Uterus (tissue), 4 donors: ENCODE measurements around the gene ST3GAL6. TPM values are rescaled to one million over a fixed set of nuclear protein-coding genes. Genes with fewer than 3 reads are reported as not detected.

Experiments
- DNase-seq, 2 donors: peaks; one replicate each; pipeline ENCODE4 v3.0.0-alpha.2; 2019 to 2020
- H3K27ac ChIP-seq, 2 donors: fragments of 200-600 bp; sonication (generic); 1 replicate in 1 of 2; 2 replicates in 1 of 2; pipeline ENCODE4 v1.5.1; 2016 to 2018
- H3K27me3 ChIP-seq, 2 donors: fragments of 200-600 bp; sonication (generic); one replicate each; pipeline ENCODE4 v1.5.1; 2018 to 2019; ENCODE audit warnings: control low read depth in 1 of 2
- H3K36me3 ChIP-seq, 2 donors: fragments of 200-600 bp; sonication (generic); one replicate each; pipeline ENCODE4 v1.5.1; 2019; ENCODE audit warnings: control low read depth in 1 of 2
- H3K4me1 ChIP-seq, 2 donors: fragments of 200-600 bp; sonication (generic); one replicate each; pipeline ENCODE4 v1.5.1; 2018 to 2019; ENCODE audit warnings: control low read depth in 1 of 2
- H3K4me3 ChIP-seq, 2 donors: fragments of 200-600 bp; sonication (generic); 1 replicate in 1 of 2; 2 replicates in 1 of 2; pipeline ENCODE4 v1.5.1; 2018 to 2019; ENCODE audit warnings: mild to moderate bottlenecking in 1 of 2
- H3K9me3 ChIP-seq, 2 donors: fragments of 200-600 bp; sonication (generic); one replicate each; pipeline ENCODE4 v1.5.1; 2019; ENCODE audit warnings: control low read depth in 1 of 2
- CTCF ChIP-seq, 4 experiments: fragments of 200-600 bp in 2 of 4; fragments of 450-650 bp in 2 of 4; sonication (generic) in 2 of 4; IDR thresholded peaks; one replicate each; pipeline ENCODE4 v1.5.1; 2016 to 2019; ENCODE audit warnings: antibody characterized with exemption in 4 of 4, mild to moderate bottlenecking in 2 of 4, moderate library complexity in 1 of 4
- POLR2A ChIP-seq, 2 donors: fragments of 450-650 bp; IDR thresholded peaks; one replicate each; pipeline ENCODE4 v1.6.1; 2016; ENCODE audit warnings: antibody characterized with exemption in 2 of 2, mild to moderate bottlenecking in 1 of 2, moderate library complexity in 1 of 2
- intact Hi-C: fragments of 100-400 bp; cut with DNase I; formaldehyde crosslinking; loops from one replicate; pipeline ENCODE4 v1.15.1; 2023; ENCODE audit warnings: low total_unique reads
- total RNA-seq, 4 donors: library from RNA; depleted of rRNA in 3 of 4; stranded (reverse); fragments of >200 nt in 3 of 4; gene quantifications; one replicate each; pipeline versions ENCODE4 v1.1.0 to v1.2.4, GENCODE V29; 2014 to 2023
- donor health status: DM: yes; HTN: yes; CAD: no.

The ST3GAL6 gene
- total RNA-seq, 4 donors from 2014 or later: 1.8 to 14.9 (median 9.6) TPM

- no peaks in the 10 kb centered on the region for H3K4me1 ChIP-seq
- H3K9me3 ChIP-seq: no peaks in the 10 kb centered on the region
- no peak for TF ChIP-seq POLR2A (IDR thresholded peaks at IDR 0.05)
- no peak for TF ChIP-seq CTCF (IDR thresholded peaks at IDR 0.05)
- no peaks in the 10 kb centered on the region for H3K36me3 ChIP-seq
- DNase-seq: no peak
- no peaks in the 10 kb centered on the region for H3K27me3 ChIP-seq
- H3K27ac ChIP-seq: no peak overlapping the region
- intact Hi-C loops: no loop called here
- H3K4me3 ChIP-seq: no peak overlapping the region
These were observed 40.8 kb upstream of the ST3GAL6 start for GRCh38 chr3:98722389-98722788.

- no peaks in the 10 kb centered on the region for H3K9me3 ChIP-seq
- intact Hi-C loops: no loop called here
- no peaks in the 10 kb centered on the region for H3K4me1 ChIP-seq
- DNase-seq: no peak
- no peak overlapping the region for H3K27ac ChIP-seq
- no peak overlapping the region for H3K4me3 ChIP-seq
- no peaks in the 10 kb centered on the region for H3K27me3 ChIP-seq
- no peak for TF ChIP-seq POLR2A (IDR thresholded peaks at IDR 0.05)
- no peaks in the 10 kb centered on the region for H3K36me3 ChIP-seq
These were observed 37.8 kb upstream of the ST3GAL6 start for GRCh38 chr3:98725352-98725751.

GRCh38 chr3:98726084-98726483, 37.1 kb upstream of the ST3GAL6 start:
- no peaks in the 10 kb centered on the region for H3K27me3 ChIP-seq
- H3K4me3 ChIP-seq: no peak overlapping the region
- H3K9me3 ChIP-seq: no peaks in the 10 kb centered on the region
- no peaks in the 10 kb centered on the region for H3K4me1 ChIP-seq
- DNase-seq: no peak
- no peak overlapping the region for H3K27ac ChIP-seq
- intact Hi-C loops: no loop called here
- H3K36me3 ChIP-seq: no peaks in the 10 kb centered on the region
- TF ChIP-seq POLR2A (IDR thresholded peaks at IDR 0.05) (no peak), CTCF (IDR thresholded peaks at IDR 0.05) (no peak)

- Histone ChIP-seq H3K9me3 (no peaks in the 10 kb centered on the region), H3K4me1 (no peaks in the 10 kb centered on the region), H3K27me3 (no peaks in the 10 kb centered on the region), H3K4me3 (no peak overlapping the region), H3K27ac (no peak overlapping the region), H3K36me3 (no peaks in the 10 kb centered on the region)
- DNase-seq: no peak
- TF ChIP-seq CTCF (IDR thresholded peaks at IDR 0.05): no peak
- no peak for TF ChIP-seq POLR2A (IDR thresholded peaks at IDR 0.05)
- intact Hi-C loops: no loop called here
These were observed 35.5 kb upstream of the ST3GAL6 start for GRCh38 chr3:98727638-98728037.

GRCh38 chr3:98728672-98729071, 34.5 kb upstream of the ST3GAL6 start:
- no peak for DNase-seq
- TF ChIP-seq CTCF (IDR thresholded peaks at IDR 0.05) (no peak), POLR2A (IDR thresholded peaks at IDR 0.05) (no peak)

GRCh38 chr3:98730338-98730737, 32.8 kb upstream of the ST3GAL6 start:
- Histone ChIP-seq H3K36me3 (no peaks in the 10 kb centered on the region), H3K27me3 (no peaks in the 10 kb centered on the region), H3K27ac (no peak overlapping the region), H3K4me1 (no peaks in the 10 kb centered on the region), H3K9me3 (no peaks in the 10 kb centered on the region), H3K4me3 (no peak overlapping the region)
- intact Hi-C loops: no loop called here
- no peak for TF ChIP-seq POLR2A (IDR thresholded peaks at IDR 0.05)
- no peak for TF ChIP-seq CTCF (IDR thresholded peaks at IDR 0.05)
- DNase-seq: no peak

More at GRCh38 chr3:98728672-98729071, 34.5 kb upstream of the ST3GAL6 start:
- intact Hi-C loops: no loop called here
- Histone ChIP-seq H3K9me3 (no peaks in the 10 kb centered on the region), H3K27ac (no peak overlapping the region), H3K27me3 (no peaks in the 10 kb centered on the region), H3K4me1 (no peaks in the 10 kb centered on the region), H3K36me3 (no peaks in the 10 kb centered on the region), H3K4me3 (no peak overlapping the region)
